HL-60/S4 treated with retinoic acid at 250 ng/mL for 4 days and 3 days (cell line): ENCODE results near the gene DNAJC5.
"Not testable (repeated sequence)": the region's sequence is repeated elsewhere in the genome, so short reads cannot be mapped to it uniquely, and the experiment has no call there.

Experiments used
- in situ Hi-C: fragments of 300-500 bp; cut with MboI; formaldehyde crosslinking; loops from 2 replicates; pipeline ENCODE4 v1.7.0; 2022; ENCODE audit warnings: low sequenced_read_pairs

The DNAJC5 gene

GRCh38 chr20:63903796-63904561 lies 9.1 kb downstream of the DNAJC5 start:
- in situ Hi-C loops = no loop called here

- in situ Hi-C loops = no loop called here
These were observed 13.2 kb downstream of the DNAJC5 start for GRCh38 chr20:63908008-63908682.

GRCh38 chr20:63911176-63911575 lies 16.2 kb downstream of the DNAJC5 start:
- in situ Hi-C loops = no loop called here

GRCh38 chr20:63913768-63914167 lies 18.8 kb downstream of the DNAJC5 start:
- in situ Hi-C loops = no loop called here

GRCh38 chr20:63915471-63915870 lies 20.5 kb downstream of the DNAJC5 start:
- in situ Hi-C loops = no loop called here

GRCh38 chr20:63916371-63916939 lies 21.5 kb downstream of the DNAJC5 start:
- in situ Hi-C loops = not testable (repeated sequence)

GRCh38 chr20:63917811-63918210 lies 22.9 kb downstream of the DNAJC5 start:
- in situ Hi-C loops = no loop called here

GRCh38 chr20:63919130-63919529 lies 24.2 kb downstream of the DNAJC5 start:
- in situ Hi-C loops = no loop called here

GRCh38 chr20:63920226-63920625 lies 25.3 kb downstream of the DNAJC5 start:
- in situ Hi-C loops = no loop called here

- in situ Hi-C loops = no loop called here
These were observed 28.7 kb downstream of the DNAJC5 start for GRCh38 chr20:63923651-63924050.

GRCh38 chr20:63924241-63924640 lies 29.3 kb downstream of the DNAJC5 start:
- in situ Hi-C loops = no loop called here

GRCh38 chr20:63926298-63926697 lies 31.4 kb downstream of the DNAJC5 start:
- in situ Hi-C loops = no loop called here

GRCh38 chr20:63929071-63929470 lies 34.1 kb downstream of the DNAJC5 start:
- in situ Hi-C loops = no loop called here

GRCh38 chr20:63929473-63929883 lies 34.6 kb downstream of the DNAJC5 start:
- in situ Hi-C loops = not testable (repeated sequence)

- in situ Hi-C loops = no loop called here
These were observed 36.1 kb downstream of the DNAJC5 start for GRCh38 chr20:63930971-63931553.

- in situ Hi-C loops = no loop called here
These were observed 36.8 kb downstream of the DNAJC5 start for GRCh38 chr20:63931735-63932134.

- in situ Hi-C loops = no loop called here
These were observed 37.8 kb downstream of the DNAJC5 start for GRCh38 chr20:63932606-63933160.

GRCh38 chr20:63933646-63934045 lies 38.7 kb downstream of the DNAJC5 start:
- in situ Hi-C loops = no loop called here

- in situ Hi-C loops = no loop called here
These were observed 39.5 kb downstream of the DNAJC5 start for GRCh38 chr20:63934271-63935068.

GRCh38 chr20:63935447-63935846 lies 40.5 kb downstream of the DNAJC5 start:
- in situ Hi-C loops = no loop called here

- in situ Hi-C loops = no loop called here
These were observed 42.7 kb downstream of the DNAJC5 start for GRCh38 chr20:63937596-63937995.
